Limb (tissue), 2 donors: ENCODE measurements around the gene MTHFD2.
"Not testable (repeated sequence)": the region's sequence is repeated elsewhere in the genome, so short reads cannot be mapped to it uniquely, and the experiment has no call there.

Source experiments
- DNase-seq, 2 donors: peaks; one replicate each; pipeline ENCODE4 v3.0.0-alpha.2; 2016; ENCODE audit errors: extremely low spot score in 2 of 2

The MTHFD2 gene

DNA sequence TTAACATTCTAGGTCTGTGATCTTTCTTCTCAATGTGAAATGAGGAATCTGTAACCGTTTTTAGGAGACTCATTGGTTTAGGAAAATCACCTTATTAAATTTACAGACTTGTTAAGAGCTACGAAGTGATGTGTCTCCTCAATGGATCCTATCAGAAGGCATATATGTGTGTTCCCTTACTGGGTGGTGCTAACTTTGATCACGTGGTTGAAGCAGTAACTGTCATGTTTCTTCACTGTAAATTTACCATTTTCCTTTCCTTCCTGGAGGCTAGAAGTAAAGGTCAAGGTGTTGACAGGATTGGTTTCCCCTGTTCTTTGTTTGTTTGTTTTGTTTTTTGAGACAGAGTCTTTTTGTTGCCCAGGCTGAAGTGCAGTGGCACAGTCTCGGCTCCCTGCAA, 1.4 kb upstream of the MTHFD2 start:
- DNase-seq, result no peak

DNA sequence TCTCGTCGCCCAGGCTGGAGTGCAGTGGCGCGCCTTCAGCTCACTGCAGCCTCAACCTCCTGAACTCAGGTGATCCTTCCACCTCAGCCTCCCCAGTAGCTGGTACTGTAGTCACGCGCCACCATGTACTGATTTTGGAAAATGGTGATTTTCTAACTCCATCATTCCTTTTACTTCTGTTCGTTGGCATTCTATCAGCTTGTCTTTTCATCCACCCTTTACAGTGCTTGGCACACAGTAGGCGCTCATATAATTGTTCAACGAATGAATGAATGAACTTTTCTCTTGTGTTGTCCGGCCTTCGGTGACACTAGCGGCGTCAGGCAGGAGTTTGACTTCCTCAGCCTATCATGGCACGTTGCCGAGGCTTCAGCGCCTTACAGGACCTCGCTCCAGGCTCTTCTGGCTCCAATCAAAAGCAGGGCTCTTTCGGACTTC, 373 bp upstream of the MTHFD2 start:
- no peak for DNase-seq

DNA sequence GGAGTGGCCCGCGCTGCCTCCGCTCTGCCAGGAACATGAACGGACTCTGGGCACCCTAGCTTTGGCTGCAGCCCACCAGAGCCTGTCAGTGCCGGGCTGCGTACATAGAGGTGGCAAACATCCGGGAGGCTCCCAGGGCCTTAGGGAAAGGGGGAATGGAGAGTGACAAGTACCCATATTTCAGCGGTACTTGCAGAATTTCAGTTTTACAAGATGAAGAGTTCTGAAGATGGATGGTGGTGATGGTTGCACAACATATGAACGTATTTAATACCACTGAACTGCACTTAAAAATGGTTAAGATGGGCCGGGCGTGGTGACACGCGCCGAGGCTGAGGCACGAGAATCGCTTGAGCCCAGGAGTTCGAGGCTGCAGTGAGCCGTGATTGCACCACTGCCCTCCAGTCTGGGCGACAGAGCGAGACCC, 873 bp downstream of the MTHFD2 start:
- DNase-seq, result no peak

DNA sequence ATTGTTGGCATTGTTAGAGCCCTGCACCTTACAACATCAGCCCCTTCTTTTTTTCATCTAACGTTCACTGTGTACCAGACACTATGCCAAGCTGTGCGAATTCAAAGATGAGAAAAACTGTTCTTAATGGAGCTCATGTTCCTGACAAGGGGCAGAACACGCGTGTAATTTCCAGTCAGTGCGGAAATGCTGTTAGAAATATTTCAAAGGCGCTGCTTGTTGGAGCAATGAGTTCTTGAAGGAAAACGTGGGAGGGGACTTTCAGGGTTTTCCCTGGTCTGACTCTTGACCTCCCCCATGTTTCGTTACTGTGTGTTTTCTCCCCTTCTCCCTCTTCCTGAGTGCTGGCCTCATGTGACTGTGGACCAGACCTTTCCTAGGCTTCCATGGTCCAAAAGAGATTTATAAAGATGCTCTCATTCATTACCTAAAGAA, 1.5 kb downstream of the MTHFD2 start:
- no peak for DNase-seq

DNA sequence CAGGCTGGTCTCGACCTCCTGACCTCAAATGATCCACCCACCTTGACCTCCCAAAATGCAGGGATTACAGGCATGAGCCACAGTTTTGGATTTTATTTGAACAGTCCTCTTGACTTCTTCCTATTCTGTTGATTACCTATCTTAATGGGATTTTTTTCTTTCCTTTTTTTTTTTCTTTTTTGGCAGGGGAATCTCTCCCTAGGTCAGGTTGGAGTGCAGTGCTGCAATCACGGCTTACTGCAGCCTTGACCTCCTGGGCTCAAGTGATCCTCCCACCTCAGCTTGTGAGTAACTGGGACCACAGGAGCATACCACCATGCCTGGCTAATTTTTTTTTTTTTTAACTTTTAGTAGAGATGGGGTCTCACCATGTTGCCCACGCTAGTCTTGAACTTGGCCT, 2.8 kb downstream of the MTHFD2 start:
- no peak for DNase-seq

DNA sequence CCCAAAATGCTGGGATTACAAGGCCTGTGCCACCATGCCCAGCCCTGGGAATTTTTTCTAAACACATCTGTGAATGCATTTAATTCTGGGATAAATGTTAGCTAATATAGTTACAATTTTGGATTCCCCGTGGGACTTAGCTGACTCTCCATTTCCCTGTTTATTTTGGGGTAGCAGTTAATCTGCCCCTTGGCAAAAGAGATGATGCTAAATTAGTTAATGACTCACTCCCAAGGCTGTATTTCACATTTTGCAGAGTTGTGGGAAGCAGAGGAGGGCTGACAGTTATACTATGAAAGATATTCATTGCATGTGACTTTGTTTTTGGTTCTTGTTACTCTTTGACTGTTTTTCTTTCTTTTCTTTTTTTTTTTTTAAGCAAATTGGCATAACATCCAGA, 3.2 kb downstream of the MTHFD2 start:
- DNase-seq, result no peak

DNA sequence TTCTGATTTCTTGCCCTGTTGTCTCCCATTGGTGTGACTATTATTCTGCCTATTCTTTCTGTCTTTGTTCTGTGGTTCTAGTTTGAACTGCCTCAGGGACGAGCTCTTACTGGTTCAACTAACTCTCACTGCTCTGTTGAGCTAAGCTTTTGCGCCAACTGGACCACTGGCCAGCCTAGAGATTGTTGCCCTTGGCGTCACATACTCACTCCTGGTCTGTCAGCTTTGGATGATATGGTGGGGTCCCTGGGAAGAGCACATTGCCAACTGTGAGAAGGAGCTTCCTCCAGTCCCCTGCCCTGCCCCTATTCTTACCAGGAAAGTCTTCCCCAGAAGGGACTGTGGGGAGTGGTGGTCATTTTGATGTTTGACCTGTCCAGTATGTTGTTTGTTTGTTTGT, 6.0 kb downstream of the MTHFD2 start:
- no peak for DNase-seq

DNA sequence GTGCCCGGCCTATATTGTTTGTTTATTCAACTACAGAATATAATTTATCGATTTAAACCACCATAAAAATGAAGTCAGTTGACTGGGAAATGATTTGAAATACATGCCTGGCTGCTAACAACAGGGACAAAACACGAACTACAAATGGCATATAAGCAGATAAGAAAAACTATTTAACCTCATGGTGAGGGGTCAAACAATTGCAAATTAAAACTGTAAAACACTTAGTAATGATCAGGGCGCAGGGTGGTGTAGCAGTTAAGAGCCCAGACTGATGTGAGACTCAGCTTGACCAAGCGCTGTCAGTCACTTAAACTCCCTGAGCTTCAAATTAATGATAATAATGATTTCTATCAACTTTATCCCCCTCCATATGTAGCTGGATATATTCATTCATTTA, 6.7 kb downstream of the MTHFD2 start:
- no peak for DNase-seq

DNA sequence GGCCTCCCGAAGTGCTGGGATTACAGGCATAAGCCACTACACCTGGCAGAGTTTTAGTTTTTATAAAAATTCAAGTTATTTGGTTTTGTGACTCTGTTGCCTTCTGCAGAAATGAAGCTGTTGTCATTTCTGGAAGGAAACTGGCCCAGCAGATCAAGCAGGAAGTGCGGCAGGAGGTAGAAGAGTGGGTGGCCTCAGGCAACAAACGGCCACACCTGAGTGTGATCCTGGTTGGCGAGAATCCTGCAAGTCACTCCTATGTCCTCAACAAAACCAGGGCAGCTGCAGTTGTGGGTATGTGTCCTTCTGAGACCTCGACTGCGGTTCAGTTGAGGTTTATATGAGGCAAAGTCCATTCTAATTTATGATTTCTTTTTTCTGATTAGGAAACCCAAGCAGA, 7.2 kb downstream of the MTHFD2 start:
- DNase-seq, result no peak

DNA sequence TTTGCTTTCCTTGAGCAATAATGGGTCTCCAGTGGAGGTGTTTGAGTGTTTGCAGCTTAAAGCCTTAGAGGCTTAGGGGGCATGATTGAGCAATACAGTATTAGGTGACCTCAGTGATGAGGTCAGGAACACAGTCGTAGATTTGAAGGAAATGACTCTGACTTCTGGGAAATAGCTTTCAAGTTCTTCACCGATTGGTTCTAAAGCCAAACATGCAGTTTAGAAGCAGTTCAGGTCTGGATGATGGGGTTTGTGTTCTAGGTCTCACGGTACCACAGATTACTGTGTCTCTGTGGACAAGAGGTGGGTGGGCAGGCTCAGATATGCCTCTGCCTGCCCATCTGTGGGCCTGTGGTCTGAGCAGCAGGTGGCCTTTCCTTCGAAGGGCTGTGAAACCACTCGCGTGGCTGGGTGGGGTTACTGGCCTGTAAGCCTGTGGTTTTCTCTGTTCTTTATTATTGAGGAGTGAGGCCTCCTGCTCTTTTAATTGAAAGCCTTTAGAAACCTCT, 7.8 kb downstream of the MTHFD2 start:
- no peak for DNase-seq

DNA sequence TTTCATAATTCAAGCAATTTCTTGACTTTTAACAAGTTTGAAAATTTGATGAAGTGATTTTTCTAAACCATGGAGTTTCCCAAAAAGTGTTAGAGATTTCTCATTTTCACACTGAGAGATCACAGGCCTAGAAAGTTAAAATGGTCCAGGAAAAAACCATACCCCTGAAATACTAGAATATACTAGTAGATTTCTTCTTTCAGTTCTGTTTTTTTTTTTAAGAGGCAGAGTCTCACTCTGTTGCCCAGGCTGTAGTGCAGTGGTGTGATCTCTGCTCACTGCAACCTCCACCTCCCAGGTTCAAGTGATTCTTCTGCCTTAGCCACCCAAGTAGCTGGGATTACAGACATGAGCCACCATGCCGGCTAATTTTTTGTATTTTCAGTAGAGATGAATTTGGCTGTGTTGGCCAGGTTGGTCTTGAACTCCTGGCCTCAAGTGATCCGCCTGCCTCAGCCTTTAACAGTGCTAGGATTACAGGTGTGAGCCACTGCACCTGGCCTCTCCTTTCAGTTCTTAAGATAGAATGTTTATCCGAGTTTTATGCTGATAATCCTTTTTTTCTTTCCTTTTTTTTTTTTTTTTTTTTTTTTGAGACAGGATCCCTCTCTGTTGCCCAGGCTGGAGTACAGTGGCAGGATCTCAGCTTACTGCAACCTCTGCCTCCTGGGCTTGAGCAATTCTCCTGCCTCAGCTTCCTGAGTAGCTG, 14.4 kb downstream of the MTHFD2 start:
- no peak for DNase-seq

DNA sequence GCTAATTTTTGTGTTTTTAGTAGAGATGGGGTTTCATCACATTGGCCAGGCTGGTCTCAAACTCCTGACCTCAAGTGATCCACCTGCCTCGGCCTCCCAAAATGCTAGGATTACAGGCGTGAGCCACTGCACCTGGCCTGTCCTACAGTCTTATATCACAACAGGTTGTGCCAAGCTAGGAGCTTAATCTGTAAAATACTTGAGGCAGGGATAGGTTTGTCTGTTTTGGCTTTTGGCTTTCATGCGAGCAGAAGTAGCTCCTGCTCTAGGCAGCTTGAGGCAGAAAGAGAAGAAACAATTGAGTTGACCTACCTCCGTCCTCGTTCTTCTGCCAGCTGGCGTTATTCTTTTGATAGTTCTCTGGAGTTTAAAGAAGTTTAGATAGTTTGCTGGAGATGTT, 17.4 kb downstream of the MTHFD2 start:
- not testable (repeated sequence) for DNase-seq

DNA sequence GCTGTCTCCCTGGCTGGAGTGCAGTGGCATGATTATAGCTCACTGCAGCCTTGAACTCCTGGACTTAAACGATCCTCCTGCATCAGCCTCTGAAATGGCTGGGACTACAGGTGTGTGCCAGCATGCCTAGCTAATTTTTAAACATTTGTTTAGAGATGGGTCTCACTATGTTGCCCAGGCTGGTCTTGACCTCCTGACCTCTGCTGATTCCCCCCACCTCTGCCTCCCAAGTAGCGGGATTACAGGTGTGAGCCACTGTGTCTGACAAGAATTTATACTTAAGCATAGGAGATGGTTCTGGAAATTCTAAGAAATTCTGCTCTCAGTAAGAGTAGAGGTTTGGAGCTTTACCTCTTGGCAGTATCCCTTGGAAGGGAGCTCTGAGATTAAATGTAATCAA, 18.2 kb downstream of the MTHFD2 start:
- no peak for DNase-seq

DNA sequence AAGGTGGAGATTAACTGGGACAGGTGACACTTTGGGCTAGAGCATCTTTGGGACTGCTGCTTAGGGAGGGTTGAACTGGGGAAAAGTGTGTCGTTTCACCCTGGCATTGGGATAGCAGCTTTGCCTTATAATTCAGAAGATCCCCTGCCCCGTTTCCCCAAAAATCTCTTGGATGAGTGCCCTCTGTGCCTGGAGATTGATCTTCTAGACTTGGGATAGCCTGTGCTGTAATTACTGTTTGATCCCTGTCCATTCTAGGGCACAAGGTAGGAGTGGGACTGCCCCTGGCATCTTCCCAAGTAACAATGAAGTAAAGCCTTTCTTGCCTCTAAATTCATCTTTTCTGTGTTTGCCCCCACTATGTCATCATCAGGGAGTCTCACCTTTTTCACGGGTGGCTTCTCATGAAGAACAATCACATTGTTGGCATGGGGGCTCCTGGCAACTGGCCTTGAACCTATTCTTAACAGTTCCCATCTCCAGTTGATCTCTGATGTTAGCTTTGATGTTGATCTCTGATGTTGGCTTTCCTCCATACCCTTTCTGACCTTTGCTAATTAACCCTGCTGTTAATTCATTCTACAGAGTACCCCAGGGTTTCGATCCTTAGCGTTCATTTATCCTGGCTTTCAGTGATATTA, 21.6 kb downstream of the MTHFD2 start:
- DNase-seq, result no peak

DNA sequence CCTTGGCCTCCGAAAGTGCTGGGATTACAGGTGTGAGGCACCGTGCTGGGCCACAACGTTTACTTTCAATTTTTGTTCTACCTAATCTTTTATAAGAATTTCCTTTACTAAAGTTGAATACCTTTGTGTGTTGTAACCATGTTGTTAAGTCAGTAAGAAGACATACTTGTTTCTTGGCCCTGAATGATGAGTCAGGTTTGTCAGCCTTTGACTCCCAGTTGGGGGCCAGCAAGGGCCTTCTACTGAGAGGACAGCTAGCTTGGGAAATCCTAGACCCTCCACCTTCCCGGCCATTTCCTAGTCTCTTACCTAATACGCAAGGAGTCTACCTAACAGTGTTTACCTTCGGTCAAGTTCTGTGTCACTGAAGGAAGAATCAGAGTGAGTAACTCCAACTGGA, 22.7 kb downstream of the MTHFD2 start:
- no peak for DNase-seq

DNA sequence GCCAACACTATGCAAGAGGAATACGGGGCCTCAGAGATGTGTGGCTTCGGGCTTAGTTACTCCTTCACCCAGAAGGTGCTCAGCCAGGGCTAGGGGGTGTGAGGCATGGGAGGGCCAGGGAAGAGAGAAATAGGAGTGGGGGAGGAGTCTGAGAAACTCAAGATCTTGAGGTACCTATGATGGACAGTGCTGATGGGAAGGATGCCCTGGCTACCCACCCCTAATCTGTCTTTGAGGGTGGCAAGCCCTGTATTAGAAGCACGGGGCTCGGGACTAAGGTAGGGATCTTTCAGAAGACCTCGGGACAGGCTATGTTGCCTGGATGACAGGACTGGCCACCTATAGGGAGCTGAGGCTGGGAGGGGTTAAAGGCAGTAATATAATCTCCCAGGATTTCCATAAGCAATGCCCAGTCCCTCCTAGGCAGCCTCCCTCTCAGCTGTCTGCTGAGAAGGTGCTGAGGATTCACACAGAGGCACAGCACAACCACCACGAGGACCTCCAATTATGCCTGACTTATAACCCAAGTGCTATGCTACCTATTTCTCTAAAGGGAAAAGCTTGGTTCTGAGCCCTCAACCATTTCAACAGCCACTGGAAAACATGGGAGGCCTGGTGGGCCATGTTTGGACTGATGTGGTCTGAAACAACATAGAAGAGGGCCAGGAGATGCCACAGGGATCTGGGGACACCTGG, 23.3 kb downstream of the MTHFD2 start:
- no peak for DNase-seq

DNA sequence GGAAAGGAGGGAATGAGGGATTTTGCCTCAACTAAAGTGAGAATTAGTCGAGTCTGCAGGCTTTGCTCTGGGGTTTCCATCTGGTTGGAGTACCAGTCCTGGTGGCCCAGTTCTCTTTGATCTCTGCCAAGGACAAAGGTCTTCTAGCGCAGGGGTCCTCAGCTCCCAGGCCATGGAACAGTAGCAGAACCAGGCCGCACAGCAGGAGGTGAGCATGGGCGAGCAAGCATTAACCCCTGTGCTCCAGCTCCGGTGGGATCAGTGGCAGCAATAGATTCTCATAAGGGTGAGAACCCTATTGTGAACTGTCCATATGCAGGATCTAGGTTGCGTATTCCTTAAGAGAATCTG, 23.9 kb downstream of the MTHFD2 start:
- no peak for DNase-seq

DNA sequence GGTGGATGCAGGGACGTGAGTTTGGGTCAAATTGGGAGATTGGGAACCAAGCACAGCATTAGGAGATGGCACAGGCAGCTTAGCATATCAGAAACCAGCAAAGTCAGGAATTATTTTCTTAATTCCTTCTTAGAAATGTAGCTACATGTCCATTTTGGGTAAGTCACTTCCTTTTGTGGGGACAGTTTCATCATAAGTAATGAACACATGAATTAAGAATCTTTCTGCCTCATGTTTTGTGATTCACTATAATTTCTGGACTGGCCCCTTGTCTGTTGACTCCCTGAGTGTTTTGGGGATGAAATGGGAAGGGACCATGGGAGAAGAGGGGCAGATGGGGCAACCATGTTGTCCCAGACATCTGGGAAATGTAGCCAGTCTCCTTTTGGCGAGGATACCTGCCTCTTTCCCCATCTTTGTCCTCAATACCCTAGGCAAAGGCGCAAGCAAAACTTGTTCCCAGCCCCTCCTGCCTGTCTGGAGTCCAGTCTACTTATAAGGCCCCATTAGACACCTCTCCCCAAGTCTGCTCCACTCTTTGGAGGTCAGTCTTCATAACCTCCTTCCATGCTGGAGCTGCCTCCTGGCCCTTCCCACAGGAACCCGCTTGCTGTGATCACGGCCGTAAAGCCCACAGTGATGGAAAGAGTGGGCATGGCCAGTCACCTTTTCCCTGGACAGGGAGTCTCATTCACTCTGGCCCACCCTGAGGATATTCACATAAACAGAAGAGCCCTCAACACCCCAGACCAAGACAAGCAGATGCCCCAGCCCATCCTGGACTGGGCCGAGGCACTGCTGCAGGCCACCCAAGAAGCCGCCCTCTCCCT, 25.7 kb downstream of the MTHFD2 start:
- DNase-seq, result no peak

DNA sequence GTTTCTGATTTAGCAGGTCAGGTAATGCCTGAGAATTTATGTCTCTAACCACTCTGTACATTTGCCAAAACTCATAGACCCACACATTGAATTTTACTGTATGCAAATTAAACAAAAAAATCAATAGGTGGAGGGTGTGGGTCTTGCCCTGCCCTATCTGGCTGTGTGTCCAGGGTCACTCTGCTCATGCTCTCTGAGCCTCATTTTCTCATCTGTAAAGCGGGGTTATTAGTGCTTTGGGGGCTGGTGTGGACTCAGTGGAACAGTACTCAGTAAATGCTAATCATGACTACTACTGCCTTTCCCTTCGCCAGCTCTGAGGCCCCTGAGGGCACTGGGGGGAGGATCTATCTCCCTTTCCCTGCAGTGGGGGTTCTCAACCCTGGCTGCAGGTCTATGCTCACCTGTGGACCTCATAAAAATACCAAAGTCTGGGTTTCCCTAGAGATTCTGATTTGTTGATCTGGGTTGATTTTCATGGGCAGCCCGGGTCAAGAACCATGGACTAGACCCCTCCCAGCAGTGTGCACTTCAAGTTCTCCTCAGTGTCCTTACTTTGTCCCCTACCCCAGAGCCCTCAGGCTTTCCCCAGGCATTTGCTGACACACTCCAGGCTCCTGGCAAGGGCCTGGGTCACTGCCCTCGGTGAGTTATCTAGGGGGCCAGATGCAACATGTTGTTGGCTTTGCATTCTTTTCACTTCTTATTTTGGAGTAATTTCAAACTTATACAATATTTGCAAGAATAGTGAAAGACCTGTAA, 27.5 kb downstream of the MTHFD2 start:
- DNase-seq, result no peak

DNA sequence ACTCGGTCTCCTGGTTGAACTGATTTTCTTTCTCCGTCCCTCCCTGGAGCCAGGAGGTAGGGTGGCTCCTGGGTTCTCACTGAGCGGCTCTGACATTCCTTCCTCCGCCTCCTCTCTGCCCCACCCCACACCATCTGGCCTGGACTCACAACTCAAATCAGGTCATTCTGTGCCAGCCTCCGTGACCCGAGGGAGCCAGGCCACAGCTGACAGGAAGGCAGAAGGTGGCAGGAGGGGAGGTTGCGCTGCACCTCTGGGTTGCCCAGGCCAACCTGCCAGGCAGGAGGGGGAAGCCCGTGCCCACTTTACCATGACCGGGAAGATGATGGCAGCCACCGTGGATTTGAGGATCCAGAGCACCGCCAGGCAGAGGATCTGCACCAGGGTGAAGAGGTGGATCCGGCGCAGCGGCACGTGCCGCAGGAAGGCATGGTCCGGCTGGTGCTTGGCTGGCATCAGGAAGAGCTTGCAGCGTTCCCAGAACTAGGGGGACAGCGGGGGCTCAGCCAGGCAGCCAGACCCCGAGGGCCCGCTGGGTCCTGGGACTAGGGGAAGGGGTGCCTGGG, 28.3 kb downstream of the MTHFD2 start:
- DNase-seq, result no peak

DNA sequence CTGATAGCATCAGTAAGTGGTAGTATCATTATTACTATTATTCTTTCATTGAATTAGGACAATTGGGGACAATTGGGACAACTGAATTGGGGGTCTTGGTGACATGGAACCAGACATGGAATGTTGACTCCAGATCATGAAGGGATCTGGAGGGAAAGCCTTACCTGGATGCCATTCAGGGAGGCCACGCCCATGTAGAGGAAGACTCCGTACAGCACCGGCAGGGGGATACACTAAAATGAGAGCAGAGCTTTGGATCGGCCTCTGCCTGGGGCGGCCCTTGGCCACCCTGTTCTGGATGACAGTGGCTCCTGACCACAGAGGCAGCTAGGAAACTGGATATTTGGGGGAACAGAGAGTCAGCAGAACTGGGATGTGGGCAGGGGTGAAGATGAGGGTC, 29.2 kb downstream of the MTHFD2 start:
- DNase-seq, result no peak
